ENCODE results near the gene LMAN2.
"Not testable (repeated sequence)": the region's sequence is repeated elsewhere in the genome, so short reads cannot be mapped to it uniquely, and the experiment has no call there.

Gene LMAN2

DNA sequence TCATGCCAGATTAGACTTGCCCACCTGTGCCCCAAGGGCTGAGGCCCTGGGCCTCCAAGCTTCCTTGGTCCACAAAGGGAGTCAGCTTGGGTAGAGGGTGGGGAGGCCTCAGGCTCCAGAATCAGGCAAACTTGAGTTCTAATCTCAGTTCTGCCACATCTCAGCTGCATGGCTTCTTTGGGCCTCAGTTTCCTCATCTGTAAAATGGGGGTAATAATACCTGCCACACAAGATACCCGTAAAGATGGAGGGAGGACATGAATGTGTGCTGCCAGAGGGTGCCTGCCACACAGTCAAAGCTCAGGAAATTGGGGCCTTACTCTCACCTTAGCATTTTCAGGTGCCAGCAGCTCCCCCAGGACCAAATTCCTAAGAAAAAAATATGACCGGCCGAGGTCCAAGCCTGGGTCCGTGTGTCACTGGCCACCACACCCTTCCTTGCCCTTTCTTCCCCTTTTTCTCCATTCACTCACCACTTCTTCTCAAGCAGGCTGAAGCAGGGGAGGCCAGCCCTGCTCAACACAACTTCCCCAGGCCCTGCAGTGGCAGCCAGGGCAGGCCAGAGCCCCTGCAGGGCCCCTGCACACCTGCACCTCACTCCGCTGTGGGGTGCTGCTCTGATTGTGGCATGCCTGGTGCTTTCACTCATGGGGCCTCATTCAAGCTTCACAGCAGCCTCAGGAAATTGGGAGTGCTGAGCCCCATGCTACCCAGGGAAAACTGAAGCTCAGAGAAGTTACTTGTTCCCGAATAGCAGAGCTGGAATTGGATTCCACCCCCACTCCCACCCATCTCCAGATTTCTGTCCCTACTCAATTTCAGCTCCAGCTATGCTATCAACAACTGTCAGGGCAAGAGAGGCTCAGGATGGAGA is 10.2 kb upstream of the LMAN2 start:
- 0 out of 2 replicates have a peak, but pooled peaks cover 2% of the 10 kb centered on the region for H3K4me1 ChIP-seq (ENCODE audit: control insufficient read depth, insufficient read depth, low read length)
- ChIA-PET POLR2A (interaction anchor here (1.0 to 1.8 kb wide), 3 partner anchors 9 to 65 kb away, joined by 3 to 5 read pairs (median 3); partner anchors contain the start of gene GRK6), CTCF (interaction anchor here (1.0 to 1.8 kb wide), 3 partner anchors 9 to 15 kb away, joined by 3 to 6 read pairs (median 5); no protein-coding TSS in a partner anchor)
- TF ChIP-seq ZNF558 (tag by site-specific recombination; IDR thresholded peaks at IDR 0.05) (no peak), YY1 (tag by site-specific recombination; IDR thresholded peaks at IDR 0.05) (no peak), ZNF10 (tag by site-specific recombination; IDR thresholded peaks at IDR 0.05) (no peak), ZBTB7A (tag by site-specific recombination; IDR thresholded peaks at IDR 0.05; ENCODE audit: low read depth) (no peak), ZNF274 (IDR thresholded peaks at IDR 0.05; ENCODE audit: low read length) (no peak), ZNF274 (tag by site-specific recombination; IDR thresholded peaks at IDR 0.05; ENCODE audit: borderline replicate concordance) (no peak), YY2 (tag by site-specific recombination; IDR thresholded peaks at IDR 0.05) (no peak), IKZF3 (tag by site-specific recombination; IDR thresholded peaks at IDR 0.05) (no peak), ZNF623 (tag by site-specific recombination; IDR thresholded peaks at IDR 0.05) (no peak), ZNF146 (tag by site-specific recombination; IDR thresholded peaks at IDR 0.05) (no peak), ZBTB17 (tag by site-specific recombination; IDR thresholded peaks at IDR 0.05) (no peak), ZFP69B (tag by site-specific recombination; IDR thresholded peaks at IDR 0.05) (no peak), ZNF155 (tag by site-specific recombination; IDR thresholded peaks at IDR 0.05) (no peak), ZNF302 (tag by site-specific recombination; IDR thresholded peaks at IDR 0.05; ENCODE audit: low read depth) (no peak), BCL11A (tag by site-specific recombination; IDR thresholded peaks at IDR 0.05; ENCODE audit: low read depth) (no peak)
- TF ChIP-seq, protein P1, sequence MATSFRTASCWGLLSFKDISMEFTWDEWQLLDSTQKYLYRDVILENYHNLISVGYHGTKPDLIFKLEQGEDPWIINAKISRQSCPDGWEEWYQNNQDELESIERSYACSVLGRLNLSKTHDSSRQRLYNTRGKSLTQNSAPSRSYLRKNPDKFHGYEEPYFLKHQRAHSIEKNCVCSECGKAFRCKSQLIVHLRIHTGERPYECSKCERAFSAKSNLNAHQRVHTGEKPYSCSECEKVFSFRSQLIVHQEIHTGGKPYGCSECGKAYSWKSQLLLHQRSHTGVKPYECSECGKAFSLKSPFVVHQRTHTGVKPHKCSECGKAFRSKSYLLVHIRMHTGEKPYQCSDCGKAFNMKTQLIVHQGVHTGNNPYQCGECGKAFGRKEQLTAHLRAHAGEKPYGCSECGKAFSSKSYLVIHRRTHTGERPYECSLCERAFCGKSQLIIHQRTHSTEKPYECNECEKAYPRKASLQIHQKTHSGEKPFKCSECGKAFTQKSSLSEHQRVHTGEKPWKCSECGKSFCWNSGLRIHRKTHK (tag by site-specific recombination; IDR thresholded peaks at IDR 0.05), result no peak
- no peaks in the 10 kb centered on the region for H3K36me3 ChIP-seq (ENCODE audit: control insufficient read depth in 2 of 2, insufficient read depth in 1 of 2, low read length in 2 of 2)
- no peak overlapping the region for H3K4me3 ChIP-seq (ENCODE audit: low read depth, low read length)
- no peak overlapping the region for H3K27ac ChIP-seq (ENCODE audit: extremely low read depth, low read depth, low read length)
- no peaks in the 10 kb centered on the region for H3K9me3 ChIP-seq (ENCODE audit: control insufficient read depth, insufficient read depth, low read depth, low read length)

DNA sequence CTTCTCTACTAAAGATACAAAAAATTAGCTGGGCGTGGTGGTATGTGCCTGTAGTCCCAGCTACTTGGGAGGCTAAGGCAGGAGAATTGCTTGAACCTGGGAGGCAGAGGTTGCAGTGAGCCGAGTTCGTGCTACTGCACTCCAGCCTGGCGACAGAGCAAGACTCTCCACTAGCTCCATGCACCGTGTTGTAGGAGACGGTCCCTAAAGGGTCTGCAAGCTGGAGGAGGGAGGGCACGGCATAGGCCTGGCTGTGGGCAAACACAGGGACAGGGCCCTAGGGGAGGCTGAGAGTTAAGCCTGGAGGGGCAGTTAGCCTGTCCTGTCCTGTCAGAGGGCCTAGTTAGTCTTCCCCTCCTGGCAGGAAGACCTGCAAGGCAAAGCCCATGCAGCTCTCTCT is 9.3 kb upstream of the LMAN2 start:
- not testable (repeated sequence) for H3K36me3 ChIP-seq (ENCODE audit: control insufficient read depth in 2 of 2, insufficient read depth in 1 of 2, low read length in 2 of 2); H3K27ac ChIP-seq (ENCODE audit: extremely low read depth, low read depth, low read length); H3K9me3 ChIP-seq (ENCODE audit: control insufficient read depth, insufficient read depth, low read depth, low read length); H3K4me1 ChIP-seq (ENCODE audit: control insufficient read depth, insufficient read depth, low read length); H3K4me3 ChIP-seq (ENCODE audit: low read depth, low read length)
- POLR2A ChIA-PET, result interaction anchor here (1.0 to 1.8 kb wide), 4 partner anchors 9 to 66 kb away, joined by 3 to 11 read pairs (median 4); partner anchors contain the start of genes GRK6 and LMAN2
- CTCF ChIA-PET, result interaction anchor here (0.6 to 1.0 kb wide), 2 partner anchors 10 to 68 kb away, joined by 5 read pairs; no protein-coding TSS in a partner anchor
- TF ChIP-seq ZBTB48 (tag by site-specific recombination; IDR thresholded peaks at IDR 0.05), result peak; percentile 62

DNA sequence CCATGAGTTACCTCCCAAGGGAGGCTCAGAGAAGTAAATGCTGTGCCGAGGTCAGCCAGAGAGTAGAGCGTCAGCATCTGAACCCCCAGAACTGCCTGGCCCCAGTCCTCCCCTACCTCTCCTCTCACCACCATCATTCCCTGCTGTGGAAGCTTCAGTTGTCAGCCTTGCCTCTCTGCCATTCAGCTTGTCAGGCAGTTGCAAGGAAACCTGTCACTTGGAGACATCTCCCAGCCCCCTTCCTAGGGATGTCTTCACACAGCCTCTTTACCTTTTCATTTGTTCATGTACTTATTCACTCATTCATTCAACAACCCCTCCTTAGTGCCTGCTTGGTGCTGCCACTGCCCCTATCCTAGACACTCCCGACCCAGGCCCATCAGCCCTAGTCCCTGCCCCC is 8.4 kb upstream of the LMAN2 start:
- H3K9me3 ChIP-seq (ENCODE audit: control insufficient read depth, insufficient read depth, low read depth, low read length), result no peaks in the 10 kb centered on the region
- POLR2A ChIA-PET, result interaction anchor here (0.6 to 1.3 kb wide), 2 partner anchors 8 to 19 kb away, joined by 3 to 11 read pairs; partner anchors contain the start of gene LMAN2
- H3K27ac ChIP-seq (ENCODE audit: extremely low read depth, low read depth, low read length), result no peak overlapping the region
- CTCF ChIA-PET, result no interaction called here
- H3K36me3 ChIP-seq (ENCODE audit: control insufficient read depth in 2 of 2, insufficient read depth in 1 of 2, low read length in 2 of 2), result no peaks in the 10 kb centered on the region
- H3K4me1 ChIP-seq (ENCODE audit: control insufficient read depth, insufficient read depth, low read length), result 0 out of 2 replicates have a peak, but pooled peaks cover 2% of the 10 kb centered on the region
- no peak overlapping the region for H3K4me3 ChIP-seq (ENCODE audit: low read depth, low read length)
- TF ChIP-seq, protein P1 (tag by site-specific recombination; IDR thresholded peaks at IDR 0.05), result no peak
- TF ChIP-seq, protein P2, sequence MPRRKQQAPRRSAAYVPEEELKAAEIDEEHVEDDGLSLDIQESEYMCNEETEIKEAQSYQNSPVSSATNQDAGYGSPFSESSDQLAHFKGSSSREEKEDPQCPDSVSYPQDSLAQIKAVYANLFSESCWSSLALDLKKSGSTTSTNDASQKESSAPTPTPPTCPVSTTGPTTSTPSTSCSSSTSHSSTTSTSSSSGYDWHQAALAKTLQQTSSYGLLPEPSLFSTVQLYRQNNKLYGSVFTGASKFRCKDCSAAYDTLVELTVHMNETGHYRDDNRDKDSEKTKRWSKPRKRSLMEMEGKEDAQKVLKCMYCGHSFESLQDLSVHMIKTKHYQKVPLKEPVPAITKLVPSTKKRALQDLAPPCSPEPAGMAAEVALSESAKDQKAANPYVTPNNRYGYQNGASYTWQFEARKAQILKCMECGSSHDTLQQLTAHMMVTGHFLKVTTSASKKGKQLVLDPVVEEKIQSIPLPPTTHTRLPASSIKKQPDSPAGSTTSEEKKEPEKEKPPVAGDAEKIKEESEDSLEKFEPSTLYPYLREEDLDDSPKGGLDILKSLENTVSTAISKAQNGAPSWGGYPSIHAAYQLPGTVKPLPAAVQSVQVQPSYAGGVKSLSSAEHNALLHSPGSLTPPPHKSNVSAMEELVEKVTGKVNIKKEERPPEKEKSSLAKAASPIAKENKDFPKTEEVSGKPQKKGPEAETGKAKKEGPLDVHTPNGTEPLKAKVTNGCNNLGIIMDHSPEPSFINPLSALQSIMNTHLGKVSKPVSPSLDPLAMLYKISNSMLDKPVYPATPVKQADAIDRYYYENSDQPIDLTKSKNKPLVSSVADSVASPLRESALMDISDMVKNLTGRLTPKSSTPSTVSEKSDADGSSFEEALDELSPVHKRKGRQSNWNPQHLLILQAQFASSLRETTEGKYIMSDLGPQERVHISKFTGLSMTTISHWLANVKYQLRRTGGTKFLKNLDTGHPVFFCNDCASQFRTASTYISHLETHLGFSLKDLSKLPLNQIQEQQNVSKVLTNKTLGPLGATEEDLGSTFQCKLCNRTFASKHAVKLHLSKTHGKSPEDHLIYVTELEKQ (tag by site-specific recombination; IDR thresholded peaks at IDR 0.05; ENCODE audit: borderline replicate concordance), result no peak
- no peak for TF ChIP-seq ZNF514 (tag by site-specific recombination; IDR thresholded peaks at IDR 0.05)
- no peak for TF ChIP-seq ZBTB1 (tag by site-specific recombination; IDR thresholded peaks at IDR 0.05)
- no peak for TF ChIP-seq ZNF324 (tag by site-specific recombination; IDR thresholded peaks at IDR 0.05)
- TF ChIP-seq ZFP41 (tag by site-specific recombination; IDR thresholded peaks at IDR 0.05; ENCODE audit: borderline replicate concordance), result no peak
